Left colon (tissue), 2 donors: Measurements from ENCODE around the gene CARD10. TPM values are rescaled to one million over a fixed set of nuclear protein-coding genes. Genes with fewer than 3 reads are reported as not detected.

Experiments
- ATAC-seq: fragments of 200-7000 bp; cut with Tn5 transposase; one replicate; pipeline ENCODE4 v1.9.1; 2020; ENCODE audit warnings: mild to moderate bottlenecking, moderate library complexity
- DNase-seq, 2 donors: peaks; one replicate each; pipeline ENCODE4 v3.0.0-alpha.2; 2020
- intact Hi-C, 2 donors: fragments of 100-400 bp; cut with DNase I in 1 of 2; cut with micrococcal nuclease in 1 of 2; formaldehyde crosslinking; loops; one replicate each; pipeline versions ENCODE4 v1.11.2 to v1.14.0; 2022; cut with DNase I, micrococcal nuclease
- total RNA-seq, 2 donors: library from RNA; stranded (reverse); fragmentation: NEBNext Ultra II Directional; extraction: Animal tissue kit (Norgen Biotek cat#: 25700); gene quantifications; one replicate each; pipeline ENCODE4 v1.2.1, GENCODE V29; 2021
- donor health status: DM: no; HTN: no; CAD: no.
- donor health status: DM: yes; HTN: yes; CAD: no.

Gene CARD10
- total RNA-seq, 2 donors from 2014 or later: 64.1 to 66.4 TPM

DNA sequence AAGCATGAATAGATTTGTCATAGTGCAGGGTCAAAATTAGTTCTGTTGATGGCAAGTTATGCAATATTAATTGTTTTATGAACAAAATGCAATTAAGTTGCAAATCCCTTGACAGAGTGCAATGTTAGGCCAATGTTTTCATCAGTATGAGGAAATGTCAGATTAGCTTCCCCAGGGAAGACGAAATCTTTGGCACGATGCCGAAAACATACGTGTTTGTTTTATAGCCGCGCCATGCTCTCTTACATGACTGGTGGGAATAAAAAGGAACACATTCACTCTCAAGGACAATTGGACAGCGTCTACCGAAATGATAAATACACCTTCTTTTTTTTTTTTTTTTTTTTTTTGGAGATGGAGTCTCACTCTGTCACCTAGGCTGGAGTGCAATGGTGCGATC lies 60.0 kb downstream of the CARD10 start:
- intact Hi-C loops: no loop called here
- no peak for ATAC-seq
- no peak for DNase-seq

DNA sequence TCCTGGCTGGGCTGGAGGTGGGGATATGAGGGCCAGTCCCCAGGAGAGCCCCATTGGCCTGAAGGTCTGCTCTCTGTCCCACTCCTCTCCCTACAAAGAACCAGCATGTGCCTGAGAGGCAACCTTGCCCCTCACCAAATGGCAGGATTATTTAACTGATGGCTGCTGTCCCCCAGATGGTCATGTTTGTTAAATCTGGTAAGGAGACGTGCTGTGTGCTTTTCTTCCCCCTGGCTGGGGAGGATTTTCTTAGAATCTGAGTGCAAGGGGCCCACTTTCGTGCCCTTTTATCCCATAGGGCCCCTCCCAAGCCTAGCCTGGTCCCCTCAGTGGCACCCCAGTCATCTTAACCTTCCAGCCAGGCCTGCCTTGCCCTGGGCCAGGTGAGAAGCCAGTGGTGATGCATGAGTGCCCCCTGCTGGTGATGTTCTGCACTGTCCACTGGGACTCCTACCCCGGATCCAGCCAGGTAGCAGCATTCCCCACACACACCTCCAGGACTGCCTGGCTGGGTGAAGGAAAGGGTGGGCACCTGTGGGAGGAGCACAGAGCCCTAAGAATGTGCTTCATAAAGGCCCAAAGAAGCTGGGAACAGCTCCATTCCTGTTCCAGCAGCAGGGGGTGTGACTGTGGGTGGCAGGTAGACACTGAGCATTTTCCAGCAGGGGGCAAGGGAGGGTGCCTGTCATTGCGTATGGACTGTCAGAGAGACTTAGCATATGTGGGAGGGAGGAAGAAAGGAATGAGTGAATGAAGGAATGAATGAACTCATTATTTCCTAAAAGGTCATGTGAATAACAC lies 61.9 kb downstream of the CARD10 start:
- intact Hi-C loops: no loop called here
- ATAC-seq (peak; percentile 94), DNase-seq (peak; percentile 54 to 87)

DNA sequence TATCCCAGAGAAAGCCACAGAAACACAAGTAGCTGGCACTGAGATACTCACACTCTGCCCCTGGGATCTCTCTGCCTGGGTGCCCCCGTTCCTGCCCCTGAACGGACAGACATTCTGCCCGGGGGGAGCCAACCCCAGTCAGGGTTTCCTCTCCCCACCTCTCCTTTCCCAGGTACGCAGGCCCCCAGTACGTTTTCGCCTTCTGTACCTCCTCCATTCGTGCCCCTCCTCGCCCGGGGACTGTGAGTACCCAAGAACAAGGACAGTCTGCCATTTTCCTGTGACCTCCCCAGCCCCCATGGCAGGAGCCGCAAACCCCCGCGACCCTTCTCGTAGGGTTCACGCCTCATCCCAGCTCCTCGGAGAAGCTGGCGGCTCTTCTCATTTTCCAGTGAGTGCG lies 62.9 kb downstream of the CARD10 start:
- ATAC-seq (no peak), DNase-seq (no peak)
- intact Hi-C loops: no loop called here

DNA sequence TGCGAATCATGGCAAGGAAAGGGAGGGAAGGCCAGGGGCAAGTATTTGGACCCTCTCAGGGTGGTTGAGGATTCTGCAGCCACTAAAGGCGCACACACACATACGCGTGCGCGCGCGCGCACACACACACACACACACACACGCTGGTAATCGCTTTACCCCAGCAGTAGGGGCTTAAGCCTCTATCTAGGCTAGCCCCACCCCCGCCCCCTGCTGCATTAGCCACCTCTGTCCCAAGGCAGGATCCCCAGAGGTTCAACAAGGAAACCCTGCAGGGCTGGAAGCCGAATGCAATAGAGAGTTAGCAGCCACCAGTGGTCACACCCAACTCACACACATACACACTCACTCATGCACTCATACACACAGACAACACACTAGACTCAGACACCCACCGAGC lies 63.3 kb downstream of the CARD10 start:
- intact Hi-C loops: no loop called here
- DNase-seq (no peak), ATAC-seq (no peak)

DNA sequence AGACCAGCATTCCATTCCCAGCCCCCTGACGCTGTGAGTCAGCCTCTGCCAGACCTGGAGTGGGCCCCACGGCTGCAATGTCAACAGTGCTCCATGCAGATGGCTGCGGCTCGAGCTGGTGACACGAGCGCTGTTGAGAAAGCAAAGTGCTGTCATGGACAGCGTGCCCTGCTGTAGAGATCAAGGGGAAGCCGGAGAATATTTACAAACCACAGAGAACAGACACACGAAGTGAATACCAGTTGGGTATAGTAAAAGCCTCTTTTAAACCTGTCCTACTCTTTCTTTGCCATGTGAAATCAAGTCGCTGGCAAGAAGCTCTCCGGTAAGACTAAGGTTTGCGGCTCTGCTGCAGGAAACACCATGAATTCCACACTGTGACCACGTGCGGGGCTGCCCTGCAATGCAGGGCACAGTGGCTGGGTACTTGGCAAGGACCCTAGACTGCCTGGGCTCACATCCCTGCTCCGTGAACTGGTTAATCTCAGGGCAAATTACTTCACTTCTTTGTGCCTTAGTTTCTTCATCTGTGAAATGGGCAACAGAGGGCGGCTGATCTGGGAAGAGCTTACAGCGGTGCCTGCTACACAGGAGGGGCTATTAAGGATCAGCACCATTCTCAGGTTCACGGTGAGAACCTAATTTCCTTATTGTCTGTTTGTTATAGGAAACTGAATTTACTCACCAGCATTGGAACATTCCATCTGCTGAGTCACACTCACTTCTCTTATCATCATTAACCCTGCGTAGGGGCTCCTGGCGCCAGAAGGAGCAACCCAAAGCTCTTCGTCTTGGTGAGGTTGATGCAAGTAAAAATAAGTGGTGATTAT lies 64.1 kb downstream of the CARD10 start:
- intact Hi-C loops: no loop called here
- ATAC-seq (peak; percentile 50), DNase-seq (no peak)

DNA sequence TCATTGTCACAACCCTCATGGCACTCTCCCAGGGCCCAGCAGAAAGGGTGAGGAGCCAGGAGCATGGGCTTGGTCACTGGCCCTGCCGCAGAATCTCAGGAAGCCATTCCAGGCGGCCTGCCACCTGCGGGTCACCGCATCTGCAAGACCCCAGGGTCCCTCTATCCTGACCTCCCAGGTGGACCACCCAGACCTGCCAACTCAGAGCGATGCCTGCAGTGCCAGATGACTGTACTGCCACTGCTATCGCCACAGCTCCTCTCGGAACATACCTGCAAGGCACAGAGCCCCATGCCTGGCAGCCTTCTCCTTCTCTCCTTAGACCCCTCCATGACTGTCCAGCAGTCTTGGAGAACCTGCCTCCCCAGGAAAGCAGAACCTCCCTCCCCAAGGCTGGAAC lies 65.5 kb downstream of the CARD10 start:
- intact Hi-C loops: no loop called here
- no peak for DNase-seq
- ATAC-seq: no peak

DNA sequence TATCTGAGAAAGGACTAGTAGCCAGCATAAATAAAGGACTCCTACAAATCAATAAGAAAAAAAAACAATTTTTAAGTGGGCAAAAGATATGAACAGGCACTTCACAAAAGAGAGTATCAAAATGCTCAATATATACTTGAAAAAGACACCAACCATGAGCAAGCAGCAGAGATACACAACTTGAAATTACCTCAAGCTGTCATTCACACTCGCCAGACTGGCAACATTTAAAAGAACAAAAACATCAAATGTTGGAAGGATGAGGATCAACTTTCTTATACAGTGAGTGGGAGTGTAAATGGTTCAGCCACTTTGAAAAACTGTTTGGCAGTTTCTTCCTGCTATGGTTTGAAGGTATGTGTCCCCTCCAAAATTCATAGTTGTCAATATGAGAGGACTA lies 68.0 kb downstream of the CARD10 start:
- intact Hi-C loops: no loop called here
- ATAC-seq (no peak), DNase-seq (no peak)

DNA sequence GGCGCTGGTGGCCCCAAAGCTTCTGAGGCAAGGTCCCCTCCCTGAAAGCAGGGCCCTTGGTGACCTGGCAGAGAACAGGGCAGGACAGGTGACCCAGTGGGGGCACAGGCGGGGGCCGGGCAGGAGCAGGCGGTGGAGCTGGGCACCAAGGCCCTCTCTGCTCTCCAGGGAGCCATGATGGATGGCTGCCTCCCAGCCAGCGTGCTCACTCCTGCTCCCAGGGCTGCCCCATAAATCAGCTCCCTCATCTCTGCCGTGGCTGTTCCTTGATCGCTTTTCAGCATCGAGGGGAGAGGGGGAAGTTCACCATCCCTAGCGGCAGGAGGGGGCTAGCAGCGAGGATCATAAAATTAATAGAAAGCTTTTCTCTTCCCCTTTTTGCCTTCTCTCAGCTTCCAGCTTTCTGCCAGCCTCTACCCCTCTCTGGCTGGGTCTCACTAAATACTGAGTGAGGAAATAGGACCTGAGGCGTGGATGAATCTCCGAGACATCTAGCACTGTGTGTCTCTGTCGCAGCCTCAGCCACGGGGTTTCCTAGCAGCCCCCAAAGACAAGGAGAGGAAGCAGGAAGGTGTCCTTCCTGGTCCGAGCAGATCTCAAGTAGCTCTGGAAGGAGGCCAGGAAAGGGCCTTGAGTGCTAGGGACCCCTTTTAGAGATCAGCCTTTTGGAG lies 69.7 kb downstream of the CARD10 start:
- intact Hi-C loops: no loop called here
- ATAC-seq: no peak
- no peak for DNase-seq

DNA sequence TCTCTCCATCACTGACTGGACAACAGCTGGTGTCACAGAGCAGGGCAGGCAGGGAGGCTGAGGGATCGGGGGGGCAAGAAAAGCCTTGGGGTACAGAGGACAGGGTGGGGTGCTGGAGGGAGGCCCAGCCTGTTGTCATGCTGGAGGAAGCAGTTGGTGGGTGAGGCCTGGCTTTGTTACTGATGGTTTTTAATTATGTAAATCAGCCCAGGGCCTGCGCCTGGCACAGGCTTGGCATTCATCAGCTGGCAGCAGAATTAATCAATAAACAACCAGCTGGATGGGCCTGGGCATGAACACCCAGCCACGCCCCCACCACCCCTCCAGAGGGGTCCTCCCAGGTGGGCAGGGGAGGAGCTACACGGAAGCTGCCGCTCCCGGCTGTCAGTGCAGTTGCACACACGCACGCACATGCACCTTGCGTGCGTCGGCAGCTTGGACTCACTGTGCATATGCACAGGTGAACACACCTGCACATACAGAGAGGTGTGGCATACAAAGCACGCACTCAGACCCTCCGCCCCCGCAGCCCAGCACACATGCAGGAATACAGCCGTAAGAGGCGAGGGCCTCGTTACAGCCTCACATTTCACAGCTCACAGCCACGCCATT lies 70.6 kb downstream of the CARD10 start:
- intact Hi-C loops: no loop called here

DNA sequence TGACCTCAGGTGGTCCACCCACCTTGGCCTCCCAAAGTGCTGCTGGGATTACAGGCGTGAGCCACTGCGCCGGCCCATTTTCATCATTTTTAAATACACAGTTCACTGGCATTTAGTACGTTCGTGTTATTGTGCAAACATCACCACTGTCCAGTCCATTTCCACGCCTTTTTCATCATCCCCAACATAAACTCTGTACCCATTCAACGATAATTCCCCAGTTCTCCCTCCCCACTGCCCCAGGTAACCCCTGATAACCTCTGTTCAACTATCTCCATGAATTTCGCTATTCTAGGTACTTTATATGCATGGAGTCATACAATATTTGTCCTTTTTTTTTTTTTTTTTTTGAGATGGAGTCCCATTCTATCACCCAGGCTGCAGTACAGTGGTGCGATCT lies 73.7 kb downstream of the CARD10 start:
- intact Hi-C loops: no loop called here
- DNase-seq (no peak), ATAC-seq (no peak)

More for the DNA sequence above, 70.6 kb downstream of the CARD10 start:
- DNase-seq (no peak), ATAC-seq (no peak)

DNA sequence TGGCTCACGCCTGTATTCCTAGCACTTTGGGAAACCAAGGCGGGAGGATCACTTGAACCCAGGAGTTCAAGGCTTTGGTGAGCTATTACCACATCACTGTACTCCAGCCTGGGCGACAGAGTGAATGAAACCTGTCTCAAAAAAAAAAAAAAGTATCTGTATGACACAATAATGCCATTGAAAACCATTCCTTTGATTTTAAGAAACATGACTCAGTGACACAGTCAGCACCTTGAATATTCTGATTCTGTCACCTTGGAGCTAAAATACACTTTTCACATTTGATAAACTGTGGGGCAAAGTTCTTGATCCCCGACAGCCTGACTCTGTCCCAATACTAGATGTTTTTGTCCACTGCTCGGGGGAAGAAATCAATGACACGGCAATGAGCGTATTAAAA lies 75.2 kb downstream of the CARD10 start:
- ATAC-seq: no peak
- no peak for DNase-seq
- intact Hi-C loops: no loop called here

DNA sequence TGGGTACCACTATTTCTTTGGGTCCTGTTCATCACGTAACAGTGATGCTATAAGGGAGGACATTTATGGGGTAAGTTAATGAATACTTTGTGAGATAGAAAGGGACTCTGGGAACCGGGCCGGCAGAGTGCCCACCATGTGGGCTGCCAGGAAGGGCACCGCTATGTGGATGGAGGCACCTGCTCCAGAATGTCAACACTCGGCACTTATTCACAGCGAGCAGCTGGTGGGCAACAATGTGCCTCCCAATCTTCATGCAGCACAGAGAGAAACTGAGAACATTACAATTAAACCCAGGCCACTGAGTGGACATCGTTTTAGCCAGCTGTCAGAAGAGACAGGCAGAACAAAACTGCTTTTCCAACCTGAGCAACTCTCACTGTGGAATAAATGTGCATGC lies 76.1 kb downstream of the CARD10 start:
- intact Hi-C loops: no loop called here
- no peak for DNase-seq
- ATAC-seq: no peak

DNA sequence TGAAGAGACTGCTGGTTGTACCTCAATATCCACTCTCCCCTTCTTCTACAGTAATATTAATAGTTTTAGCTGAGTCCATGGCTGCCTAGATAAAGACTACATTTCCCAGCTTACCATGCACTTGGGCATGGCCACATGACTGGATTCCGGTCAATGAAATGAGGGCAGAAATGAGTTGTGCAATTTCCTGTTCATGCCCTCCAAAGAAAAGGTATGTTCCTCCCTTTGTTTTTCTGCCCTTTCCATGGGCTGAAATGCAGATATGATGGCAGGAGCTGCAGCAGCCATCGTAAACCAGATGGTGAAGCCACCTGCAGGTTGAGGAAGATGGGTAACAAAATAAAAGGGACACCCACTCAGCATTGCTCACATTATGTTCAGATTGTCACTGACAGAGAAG lies 76.7 kb downstream of the CARD10 start:
- ATAC-seq: no peak
- intact Hi-C loops: no loop called here
- DNase-seq: no peak

DNA sequence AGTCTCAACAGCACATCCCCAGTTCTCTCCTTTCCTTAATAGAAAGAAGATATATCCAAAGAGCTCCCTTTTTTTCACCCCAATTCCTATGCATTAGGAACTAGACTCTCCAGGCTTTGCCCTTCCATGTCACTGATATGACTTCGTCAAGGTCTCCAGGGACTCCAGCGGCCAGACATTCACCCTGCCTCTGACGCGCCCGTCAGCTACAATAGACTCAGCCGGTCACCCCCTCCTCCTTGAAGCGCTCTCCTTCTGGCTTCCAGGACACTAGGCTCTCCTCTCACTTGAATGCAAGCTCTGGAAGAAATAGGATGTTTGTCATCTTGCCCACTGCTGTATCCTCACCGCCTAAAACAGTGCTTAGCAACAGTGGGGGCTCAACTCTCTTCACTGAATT lies 77.1 kb downstream of the CARD10 start:
- no peak for DNase-seq
- intact Hi-C loops: no loop called here

DNA sequence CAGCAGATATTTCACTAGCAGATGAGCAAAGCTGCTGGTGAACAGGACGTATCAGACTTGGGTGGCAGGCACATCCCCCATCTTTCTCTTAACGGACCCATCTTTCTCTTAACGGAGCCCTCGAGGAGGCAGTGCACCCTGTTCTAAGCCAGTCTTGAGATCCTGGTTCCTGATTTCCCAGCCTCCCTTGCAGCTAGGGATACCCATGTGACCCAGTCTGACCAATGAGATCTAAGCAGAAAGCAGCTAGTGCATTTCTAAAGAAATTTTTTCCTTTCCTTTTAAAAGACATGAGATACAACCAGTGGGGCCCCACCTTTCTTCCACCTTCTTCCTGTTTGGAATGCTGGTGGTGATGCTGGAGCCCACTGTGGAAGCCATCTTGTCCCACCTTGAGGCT lies 78.3 kb downstream of the CARD10 start:
- ATAC-seq: no peak
- intact Hi-C loops: no loop called here
- DNase-seq: no peak

More for the DNA sequence above, 77.1 kb downstream of the CARD10 start:
- ATAC-seq: no peak

Other genes with a start within 250 kb of the CARD10 start
- 10 to 100 TPM in 1 of 2 donors, 1 to 10 TPM in 1; 2.6 to 10.4 TPM for gene CYTH4, start 236.9 kb downstream of the CARD10 start, total RNA-seq
- gene ELFN2, start 91.9 kb downstream of the CARD10 start, total RNA-seq: under 1 TPM in 1 of 2 donors, not detected in 1; 0.20 TPM
- gene MFNG, start 33.0 kb downstream of the CARD10 start, total RNA-seq: 10 to 100 TPM; 10.4 to 11.2 TPM
- gene CDC42EP1, start 41.1 kb upstream of the CARD10 start, total RNA-seq: 10 to 100 TPM; 52.2 to 64.1 TPM
- gene LGALS2, start 60.7 kb upstream of the CARD10 start, total RNA-seq: 10 to 100 TPM; 42.9 to 44.5 TPM
- gene GGA1, start 89.4 kb upstream of the CARD10 start, total RNA-seq: 10 to 100 TPM; 56.9 to 73.3 TPM
- 100 to 1,000 TPM in 1 of 2 donors, 10 to 100 TPM in 1; 77.4 to 121 TPM for gene SH3BP1, start 120.3 kb upstream of the CARD10 start, total RNA-seq
- 10 to 100 TPM; 37.7 to 50.7 TPM for gene PDXP, start 139.3 kb upstream of the CARD10 start, total RNA-seq
- 100 to 1,000 TPM in 1 of 2 donors, 10 to 100 TPM in 1; 40.4 to 161 TPM for gene LGALS1, start 156.2 kb upstream of the CARD10 start, total RNA-seq
- 10 to 100 TPM; 30.3 to 38.2 TPM for gene NOL12, start 166.9 kb upstream of the CARD10 start, total RNA-seq
- 10 to 100 TPM; 87.2 TPM for gene TRIOBP, start 177.6 kb upstream of the CARD10 start, total RNA-seq